HepG2 (cell line): ENCODE data around the gene KCTD5. TPM values are rescaled to one million over a fixed set of nuclear protein-coding genes. Genes with fewer than 3 reads are reported as not detected.
A peak's percentile ranks its signal among the peaks of the same experiment; 100 is the strongest.

Experiments
- EP300 ChIP-seq, 3 experiments: sonication (generic) in 1 of 3; formaldehyde crosslinking in 1 of 3; IDR thresholded peaks; 2 replicates each; pipeline versions ENCODE4 v1.5.1 to v1.6.1; 2011 to 2020; ENCODE audit warnings: low read depth in 2 of 3, low read length in 2 of 3, borderline replicate concordance in 1 of 3, improper control_type of control experiment in 1 of 3, mild to moderate bottlenecking in 1 of 3, missing genetic modification reagents in 1 of 3, moderate library complexity in 1 of 3
- GZF1 ChIP-seq: sonication (generic); formaldehyde crosslinking; IDR thresholded peaks from 2 replicates; pipeline ENCODE4 v1.5.1; 2020; ENCODE audit warnings: mild to moderate bottlenecking, missing genetic modification reagents
- HDAC2 ChIP-seq: sonication (generic); formaldehyde crosslinking; IDR thresholded peaks from 2 replicates; pipeline ENCODE4 v1.4.0; 2020; ENCODE audit warnings: missing genetic modification reagents
- IKZF1 ChIP-seq: fragments of 450-650 bp; IDR thresholded peaks from 2 replicates; pipeline ENCODE4 v1.7.1; 2016
- MAF1 ChIP-seq: sonication (generic); formaldehyde crosslinking; IDR thresholded peaks from 2 replicates; pipeline ENCODE4 v1.5.0; 2020; ENCODE audit warnings: missing genetic modification reagents, borderline replicate concordance
- MAFK ChIP-seq, 2 experiments: IDR thresholded peaks in 1 of 2; conservative IDR thresholded peaks in 1 of 2; 2 replicates each; pipeline ENCODE4 v1.6.1; 2011; ENCODE audit warnings: improper control_type of control experiment in 2 of 2, low read length in 2 of 2
- MXI1 ChIP-seq: IDR thresholded peaks from 3 replicates; pipeline ENCODE4 v1.6.1; 2012; ENCODE audit warnings: low read depth, low read length, inconsistent platforms, borderline replicate concordance
- NCOA1 ChIP-seq: sonication (generic); formaldehyde crosslinking; IDR thresholded peaks from 2 replicates; pipeline ENCODE4 v1.9.0; 2021; ENCODE audit warnings: missing genetic modification reagents
- NR1H2 ChIP-seq: sonication (generic); formaldehyde crosslinking; IDR thresholded peaks from 2 replicates; pipeline ENCODE4 v1.8.1; 2022; ENCODE audit warnings: low read depth, missing genetic modification reagents, borderline replicate concordance
- RFX3 ChIP-seq: IDR thresholded peaks from 2 replicates; pipeline ENCODE4 v1.6.1; 2016; ENCODE audit warnings: missing biosample characterization, missing genetic modification reagents
- SMAD9 ChIP-seq: sonication (generic); formaldehyde crosslinking; IDR thresholded peaks from 2 replicates; pipeline ENCODE4 v1.5.1; 2020; ENCODE audit warnings: mild to moderate bottlenecking, missing genetic modification reagents
- ZNF354B ChIP-seq: sonication (generic); formaldehyde crosslinking; IDR thresholded peaks from 2 replicates; pipeline ENCODE4 v1.8.0; 2022; ENCODE audit warnings: mild to moderate bottlenecking, missing genetic modification reagents
- ZNF460 ChIP-seq: sonication (generic); formaldehyde crosslinking; IDR thresholded peaks from 2 replicates; pipeline ENCODE4 v1.5.1; 2020; ENCODE audit warnings: missing genetic modification reagents, mild to moderate bottlenecking, borderline replicate concordance
- polyA plus RNA-seq, 8 experiments: library from polyadenylated mRNA; depleted of rRNA in 3 of 8; stranded (reverse) in 7 of 8; unstranded in 1 of 8; fragments of >200 nt; fragmentation: Illumina TruSeq in 4 of 8; extraction: Trizol in 4 of 8; gene quantifications; 2 replicates each; pipeline versions ENCODE4 v1.2.1 to v1.2.3, GENCODE V29; 2011 to 2016; ENCODE audit warnings: low read depth in 4 of 8, missing spikeins in 1 of 8, mixed read lengths in 1 of 8; ENCODE audit not compliant: insufficient read depth in 1 of 8
- total RNA-seq, 5 experiments: library from RNA; depleted of rRNA; stranded (reverse); fragments of >200 nt; fragmentation: Illumina TruSeq; extraction: Trizol; gene quantifications; 2 replicates each; pipeline ENCODE4 v1.2.3, GENCODE V29; 2016; ENCODE audit warnings: low read depth in 1 of 5
- TF ChIP-seq, protein P1 (sequence below): sonication (generic); formaldehyde crosslinking; IDR thresholded peaks from 2 replicates; pipeline ENCODE4 v1.4.0; 2020; ENCODE audit warnings: missing genetic modification reagents, mild to moderate bottlenecking, borderline replicate concordance
- TF ChIP-seq, protein P2 (sequence below): sonication (generic); formaldehyde crosslinking; IDR thresholded peaks from 2 replicates; pipeline ENCODE4 v1.9.0; 2021; ENCODE audit warnings: missing genetic modification reagents, borderline replicate concordance
- TF ChIP-seq, protein P3 (sequence below): sonication (generic); formaldehyde crosslinking; IDR thresholded peaks from 2 replicates; pipeline ENCODE4 v1.5.0; 2020; ENCODE audit warnings: mild to moderate bottlenecking, low read depth, missing genetic modification reagents, borderline replicate concordance
- TF ChIP-seq, protein P4 (sequence below): IDR thresholded peaks from 2 replicates; pipeline ENCODE4 v1.6.1; 2016; ENCODE audit warnings: missing compliant biosample characterization, missing genetic modification reagents, borderline replicate concordance

Gene KCTD5
- total and polyA plus RNA-seq, 2 of the 13 experiments (the other 11 are each of a cell fraction or from before 2014, with no cell fraction given): 25.4 to 29.8 TPM

DNA sequence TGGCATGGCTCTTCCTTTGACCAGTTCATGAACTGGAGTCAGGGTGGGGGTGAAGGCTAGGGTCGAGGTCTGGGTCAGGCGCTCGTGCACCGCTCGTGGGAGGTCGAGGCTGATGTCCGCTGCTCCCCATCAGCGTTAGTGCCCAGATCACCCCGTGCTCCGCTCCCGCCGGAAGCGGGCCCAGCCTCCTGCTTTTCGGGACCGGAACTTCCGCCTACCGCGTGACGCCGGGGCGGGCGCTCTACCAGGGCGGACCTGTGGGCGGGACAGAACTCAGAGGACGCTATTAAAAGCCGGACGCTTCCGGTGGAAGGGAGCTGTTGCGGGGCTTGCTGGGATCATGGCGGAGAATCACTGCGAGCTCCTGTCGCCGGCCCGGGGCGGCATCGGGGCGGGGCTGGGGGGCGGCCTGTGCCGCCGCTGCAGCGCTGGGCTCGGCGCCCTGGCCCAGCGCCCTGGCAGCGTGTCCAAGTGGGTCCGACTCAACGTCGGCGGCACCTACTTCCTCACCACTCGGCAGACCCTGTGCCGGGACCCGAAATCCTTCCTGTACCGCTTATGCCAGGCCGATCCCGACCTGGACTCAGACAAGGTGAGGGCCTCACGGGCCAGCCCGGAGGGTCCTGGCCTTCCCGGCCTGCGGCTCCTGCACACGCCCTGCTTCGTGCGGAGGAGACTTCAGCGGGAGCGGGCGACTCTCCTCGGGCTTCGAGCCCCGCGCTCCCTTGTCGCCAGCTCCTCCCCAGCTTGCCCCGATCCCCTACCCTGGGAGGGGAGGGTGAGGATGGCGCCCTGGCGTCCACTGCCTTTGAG lies at the start of gene KCTD5 (continued):
- TF ChIP-seq, protein P1, sequence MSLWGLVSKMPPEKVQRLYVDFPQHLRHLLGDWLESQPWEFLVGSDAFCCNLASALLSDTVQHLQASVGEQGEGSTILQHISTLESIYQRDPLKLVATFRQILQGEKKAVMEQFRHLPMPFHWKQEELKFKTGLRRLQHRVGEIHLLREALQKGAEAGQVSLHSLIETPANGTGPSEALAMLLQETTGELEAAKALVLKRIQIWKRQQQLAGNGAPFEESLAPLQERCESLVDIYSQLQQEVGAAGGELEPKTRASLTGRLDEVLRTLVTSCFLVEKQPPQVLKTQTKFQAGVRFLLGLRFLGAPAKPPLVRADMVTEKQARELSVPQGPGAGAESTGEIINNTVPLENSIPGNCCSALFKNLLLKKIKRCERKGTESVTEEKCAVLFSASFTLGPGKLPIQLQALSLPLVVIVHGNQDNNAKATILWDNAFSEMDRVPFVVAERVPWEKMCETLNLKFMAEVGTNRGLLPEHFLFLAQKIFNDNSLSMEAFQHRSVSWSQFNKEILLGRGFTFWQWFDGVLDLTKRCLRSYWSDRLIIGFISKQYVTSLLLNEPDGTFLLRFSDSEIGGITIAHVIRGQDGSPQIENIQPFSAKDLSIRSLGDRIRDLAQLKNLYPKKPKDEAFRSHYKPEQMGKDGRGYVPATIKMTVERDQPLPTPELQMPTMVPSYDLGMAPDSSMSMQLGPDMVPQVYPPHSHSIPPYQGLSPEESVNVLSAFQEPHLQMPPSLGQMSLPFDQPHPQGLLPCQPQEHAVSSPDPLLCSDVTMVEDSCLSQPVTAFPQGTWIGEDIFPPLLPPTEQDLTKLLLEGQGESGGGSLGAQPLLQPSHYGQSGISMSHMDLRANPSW: peak; percentile 67; the same call in 1 of the 2 replicates
- no peak for TF ChIP-seq IKZF1
- TF ChIP-seq, protein P2, sequence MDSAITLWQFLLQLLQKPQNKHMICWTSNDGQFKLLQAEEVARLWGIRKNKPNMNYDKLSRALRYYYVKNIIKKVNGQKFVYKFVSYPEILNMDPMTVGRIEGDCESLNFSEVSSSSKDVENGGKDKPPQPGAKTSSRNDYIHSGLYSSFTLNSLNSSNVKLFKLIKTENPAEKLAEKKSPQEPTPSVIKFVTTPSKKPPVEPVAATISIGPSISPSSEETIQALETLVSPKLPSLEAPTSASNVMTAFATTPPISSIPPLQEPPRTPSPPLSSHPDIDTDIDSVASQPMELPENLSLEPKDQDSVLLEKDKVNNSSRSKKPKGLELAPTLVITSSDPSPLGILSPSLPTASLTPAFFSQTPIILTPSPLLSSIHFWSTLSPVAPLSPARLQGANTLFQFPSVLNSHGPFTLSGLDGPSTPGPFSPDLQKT (CRISPR knock-in tag): peak; percentile 80; the same call in 1 of the 2 replicates
- peak; percentile 90 for TF ChIP-seq HDAC2
- no peak; the same call in 1 of the 2 replicates for TF ChIP-seq SMAD9 (CRISPR knock-in tag)
- TF ChIP-seq ZNF460 (CRISPR knock-in tag): no peak
- TF ChIP-seq, protein P3, sequence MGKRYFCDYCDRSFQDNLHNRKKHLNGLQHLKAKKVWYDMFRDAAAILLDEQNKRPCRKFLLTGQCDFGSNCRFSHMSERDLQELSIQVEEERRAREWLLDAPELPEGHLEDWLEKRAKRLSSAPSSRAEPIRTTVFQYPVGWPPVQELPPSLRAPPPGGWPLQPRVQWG (CRISPR knock-in tag): no peak
- TF ChIP-seq MAFK (conservative IDR thresholded peaks at IDR 0.05 in 1 of 2, IDR thresholded peaks at IDR 0.05 in 1 of 2; ENCODE audit: low read length in 2 of 2): no peak; a peak in 1 of 4 replicates
- peak; percentile 4; the same call in 1 of the 2 replicates for TF ChIP-seq RFX3
- TF ChIP-seq MAF1: no peak
- TF ChIP-seq NR1H2 (CRISPR knock-in tag): no peak
- TF ChIP-seq ZNF354B (CRISPR knock-in tag): 0 out of 2 replicates have a peak, but pooled peaks have one; percentile 19
- 0 out of 4 replicates have a peak, but pooled peaks of 1 of the 2 experiments have one; percentile 55 for TF ChIP-seq EP300 (IDR thresholded peaks at IDR 0.05; ENCODE audit: low read depth in 2 of 2, low read length in 2 of 2)
- peak; percentile 83 for TF ChIP-seq EP300 (CRISPR knock-in tag; IDR thresholded peaks at IDR 0.05; ENCODE audit: borderline replicate concordance)
- TF ChIP-seq, protein P4, sequence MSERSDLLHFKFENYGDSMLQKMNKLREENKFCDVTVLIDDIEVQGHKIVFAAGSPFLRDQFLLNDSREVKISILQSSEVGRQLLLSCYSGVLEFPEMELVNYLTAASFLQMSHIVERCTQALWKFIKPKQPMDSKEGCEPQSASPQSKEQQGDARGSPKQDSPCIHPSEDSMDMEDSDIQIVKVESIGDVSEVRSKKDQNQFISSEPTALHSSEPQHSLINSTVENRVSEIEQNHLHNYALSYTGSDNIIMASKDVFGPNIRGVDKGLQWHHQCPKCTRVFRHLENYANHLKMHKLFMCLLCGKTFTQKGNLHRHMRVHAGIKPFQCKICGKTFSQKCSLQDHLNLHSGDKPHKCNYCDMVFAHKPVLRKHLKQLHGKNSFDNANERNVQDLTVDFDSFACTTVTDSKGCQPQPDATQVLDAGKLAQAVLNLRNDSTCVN (CRISPR knock-in tag): peak; percentile 82; the same call in 1 of the 2 replicates
- TF ChIP-seq MXI1: peak; percentile 92; the same call in 1 of the 3 replicates
- no peak for TF ChIP-seq GZF1 (CRISPR knock-in tag)
- TF ChIP-seq NCOA1 (CRISPR knock-in tag): no peak
